Hypothalamus (tissue), 51 donors: ENCODE results near the gene EGLN2.

Experiments used
- DNase-seq, 51 donors: peaks; one replicate each; lab custom pipeline; 2025; lab: John Stamatoyannopoulos, UW

Gene EGLN2

DNA sequence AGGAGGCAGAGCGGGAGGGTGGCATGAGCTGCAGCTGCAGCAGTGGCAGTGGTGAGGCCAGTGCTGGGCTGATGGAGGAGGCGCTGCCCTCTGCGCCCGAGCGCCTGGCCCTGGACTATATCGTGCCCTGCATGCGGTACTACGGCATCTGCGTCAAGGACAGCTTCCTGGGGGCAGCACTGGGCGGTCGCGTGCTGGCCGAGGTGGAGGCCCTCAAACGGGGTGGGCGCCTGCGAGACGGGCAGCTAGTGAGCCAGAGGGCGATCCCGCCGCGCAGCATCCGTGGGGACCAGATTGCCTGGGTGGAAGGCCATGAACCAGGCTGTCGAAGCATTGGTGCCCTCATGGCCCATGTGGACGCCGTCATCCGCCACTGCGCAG, 2.0 kb downstream of the EGLN2 start:
- DNase-seq, result peak in 1 of 51 donors; percentile 38

DNA sequence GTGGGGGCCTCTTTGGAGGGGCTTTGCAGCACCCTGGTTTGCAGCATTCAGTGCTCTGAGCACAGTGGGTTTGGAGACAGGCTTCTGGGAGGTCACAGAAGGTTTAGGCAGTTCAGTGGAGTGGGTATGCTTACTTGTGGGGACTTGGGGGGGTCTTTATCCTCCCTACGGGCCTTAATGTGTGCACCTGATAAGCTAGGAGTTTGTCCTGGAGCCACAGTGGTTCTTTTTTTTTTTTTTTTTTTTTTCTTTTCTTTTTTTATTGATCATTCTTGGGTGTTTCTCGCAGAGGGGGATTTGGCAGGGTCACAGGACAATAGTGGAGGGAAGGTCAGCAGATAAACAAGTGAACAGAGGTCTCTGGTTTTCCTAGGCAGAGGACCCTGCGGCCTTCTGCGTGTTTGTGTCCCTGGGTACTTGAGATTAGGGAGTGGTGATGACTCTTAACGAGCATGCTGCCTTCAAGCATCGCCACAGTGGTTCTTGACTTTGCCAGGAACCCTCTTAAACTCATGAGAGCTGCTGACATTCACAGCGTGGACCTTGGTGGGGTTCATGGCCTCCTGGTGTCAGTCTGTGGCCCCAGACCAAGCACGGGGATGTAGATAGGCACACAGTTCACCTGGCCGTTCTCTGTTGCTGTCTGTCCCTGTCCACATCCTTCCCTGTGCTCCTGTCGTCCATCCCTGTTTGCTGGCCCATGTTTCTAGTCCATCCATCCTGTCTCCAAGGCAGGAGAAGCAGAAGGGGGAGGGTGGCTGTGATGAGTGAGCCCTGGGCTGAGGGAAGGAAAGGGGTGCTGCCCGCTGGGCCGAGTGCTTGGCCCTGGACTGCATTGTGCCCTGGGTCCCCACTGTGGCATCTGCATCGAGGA, 2.7 kb downstream of the EGLN2 start:
- no peak for DNase-seq

DNA sequence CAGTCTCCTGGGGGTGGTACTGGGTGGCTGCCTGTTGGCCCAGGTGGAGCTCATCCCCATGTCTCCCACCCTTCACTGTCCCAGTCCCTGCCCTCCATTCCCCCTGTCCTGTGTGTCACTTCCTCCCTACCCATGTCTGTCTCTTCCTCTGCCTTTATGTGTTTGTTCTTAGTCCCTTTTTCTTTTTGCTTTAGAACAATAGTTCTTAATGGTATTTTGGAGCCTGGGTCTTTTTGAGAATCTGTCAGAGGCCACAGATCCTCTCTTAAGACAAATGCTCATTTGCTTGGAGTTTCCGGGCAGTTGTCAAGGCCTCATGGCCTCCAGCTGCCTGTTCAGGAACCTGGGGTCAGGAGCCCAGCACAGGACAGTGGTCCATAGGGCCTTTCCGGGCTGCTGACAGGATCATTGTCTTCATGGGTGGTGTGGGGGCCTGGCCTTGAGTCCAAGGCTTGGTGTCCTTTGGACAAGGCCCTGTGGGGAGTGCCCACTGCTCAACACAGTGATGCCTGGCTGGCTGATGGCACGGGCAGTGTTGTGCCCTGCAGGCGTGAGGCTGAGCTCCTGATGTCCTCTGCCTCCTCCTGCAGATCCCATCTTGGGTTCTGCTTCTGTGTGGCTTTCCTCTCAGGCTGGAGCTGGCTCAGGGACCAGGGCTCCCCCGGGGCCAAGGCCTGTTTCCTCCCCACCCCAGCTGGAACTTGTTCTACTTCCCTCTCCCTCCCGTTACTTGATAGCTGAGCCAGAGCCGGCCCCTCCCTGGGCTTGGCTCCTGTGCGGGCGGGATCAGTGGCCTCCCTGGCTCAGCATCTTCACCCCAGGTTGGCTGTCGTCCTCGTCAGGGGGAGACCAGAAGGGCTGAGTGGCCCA, 3.5 kb downstream of the EGLN2 start:
- peak in 4 of 51 donors; percentile 4 to 34 (median 14) for DNase-seq

DNA sequence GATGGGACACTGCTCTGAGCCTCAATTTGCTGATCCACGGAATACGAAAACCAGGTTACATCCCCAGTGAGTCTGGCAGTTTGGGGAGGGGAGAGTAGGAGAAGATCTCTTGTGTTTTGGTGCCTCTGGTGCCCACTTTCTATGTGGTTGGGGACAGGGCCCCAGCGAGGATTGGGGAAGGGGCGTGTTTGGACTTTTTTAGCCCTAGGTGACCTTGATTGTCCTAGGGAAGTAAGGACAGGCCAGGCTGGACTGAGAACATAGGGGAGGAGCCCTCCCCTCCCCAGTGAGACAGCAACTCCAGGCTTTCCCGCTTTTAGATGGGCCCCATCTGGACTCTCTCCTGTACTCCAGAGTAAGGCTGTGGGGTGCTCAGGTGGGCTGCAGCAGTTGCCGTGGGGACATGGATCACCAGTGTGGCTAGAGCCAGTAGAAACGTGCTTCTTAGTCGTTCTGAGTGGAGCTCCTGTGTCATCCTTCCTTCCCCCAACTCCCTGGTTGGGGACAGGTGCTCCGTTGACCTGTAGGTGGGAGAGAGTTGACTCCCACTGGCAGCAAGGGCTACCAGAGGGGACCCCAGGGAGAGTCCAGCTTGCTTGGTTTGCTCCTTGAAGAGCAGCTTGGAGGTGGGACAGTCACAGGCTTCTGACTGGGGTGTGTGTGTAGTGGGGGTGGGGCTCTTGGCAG, 4.3 kb downstream of the EGLN2 start:
- DNase-seq, result no peak

DNA sequence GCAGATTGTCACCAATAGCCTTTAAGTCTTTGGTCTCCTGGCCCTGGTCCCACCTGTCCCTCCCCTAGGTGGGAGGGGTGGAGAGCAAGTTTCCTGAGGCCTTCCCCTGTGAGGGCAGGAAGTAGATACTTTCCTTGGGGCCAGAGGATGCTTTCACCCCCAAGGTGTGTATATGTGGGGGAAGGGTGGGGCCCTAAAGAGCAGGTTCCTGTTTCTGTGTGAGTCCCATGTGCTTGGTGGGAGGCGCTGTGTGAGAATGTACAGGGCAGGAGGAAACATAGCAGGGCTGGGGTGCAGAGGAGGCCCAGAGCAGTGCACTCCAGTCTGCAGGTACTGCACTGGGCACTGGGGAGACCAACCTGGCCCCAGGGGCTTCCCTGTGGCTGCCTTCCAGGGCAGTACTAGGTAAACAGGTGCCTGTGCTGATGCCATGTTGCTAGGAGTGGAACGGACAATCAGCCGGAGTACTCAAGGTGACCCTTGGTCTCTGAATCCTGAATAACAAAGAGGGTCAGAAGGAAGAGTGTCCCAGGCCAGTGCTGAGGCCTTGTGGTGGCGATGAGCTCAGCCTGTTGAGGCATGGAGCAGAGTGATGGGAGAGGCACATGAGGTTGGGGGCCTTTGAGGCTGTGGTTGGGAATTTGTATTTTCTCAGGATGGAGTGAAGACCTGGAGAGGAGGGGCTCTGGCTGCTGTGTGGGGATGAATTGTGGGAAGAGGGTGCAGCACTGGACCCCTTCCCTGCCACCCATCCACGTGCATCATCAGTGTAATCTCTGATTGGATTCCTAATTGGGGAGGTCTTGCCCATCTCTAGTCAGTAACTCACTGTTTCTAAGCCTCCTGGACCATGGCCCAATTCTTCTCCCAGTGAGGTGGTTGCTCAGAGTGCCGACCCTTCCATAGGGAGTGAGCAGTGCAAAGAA, 5.1 kb downstream of the EGLN2 start:
- no peak for DNase-seq

DNA sequence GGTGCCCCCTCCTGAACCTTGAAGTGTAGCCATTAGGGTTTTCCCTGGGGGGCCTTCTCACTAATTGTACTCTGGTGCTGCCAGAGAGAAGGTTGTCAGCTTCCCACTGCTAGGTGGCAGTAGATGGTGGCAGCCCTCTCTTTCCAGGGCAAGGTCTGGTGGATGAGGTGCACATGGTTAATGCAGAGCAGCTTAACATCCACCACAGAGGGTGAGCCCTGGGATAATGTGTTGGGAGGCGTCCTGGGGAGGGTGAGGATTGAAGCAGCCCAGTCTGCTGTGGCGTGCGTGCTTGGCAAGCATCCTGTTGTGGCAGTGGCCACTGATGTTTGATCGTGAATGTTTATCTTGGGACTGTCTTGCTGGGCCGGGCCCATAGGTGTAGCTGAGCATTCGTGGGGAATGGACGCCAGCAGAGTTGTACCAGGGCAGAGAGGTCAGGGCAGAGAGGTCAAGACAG, 5.8 kb downstream of the EGLN2 start:
- peak in 7 of 51 donors; percentile 2 to 26 (median 18) for DNase-seq

DNA sequence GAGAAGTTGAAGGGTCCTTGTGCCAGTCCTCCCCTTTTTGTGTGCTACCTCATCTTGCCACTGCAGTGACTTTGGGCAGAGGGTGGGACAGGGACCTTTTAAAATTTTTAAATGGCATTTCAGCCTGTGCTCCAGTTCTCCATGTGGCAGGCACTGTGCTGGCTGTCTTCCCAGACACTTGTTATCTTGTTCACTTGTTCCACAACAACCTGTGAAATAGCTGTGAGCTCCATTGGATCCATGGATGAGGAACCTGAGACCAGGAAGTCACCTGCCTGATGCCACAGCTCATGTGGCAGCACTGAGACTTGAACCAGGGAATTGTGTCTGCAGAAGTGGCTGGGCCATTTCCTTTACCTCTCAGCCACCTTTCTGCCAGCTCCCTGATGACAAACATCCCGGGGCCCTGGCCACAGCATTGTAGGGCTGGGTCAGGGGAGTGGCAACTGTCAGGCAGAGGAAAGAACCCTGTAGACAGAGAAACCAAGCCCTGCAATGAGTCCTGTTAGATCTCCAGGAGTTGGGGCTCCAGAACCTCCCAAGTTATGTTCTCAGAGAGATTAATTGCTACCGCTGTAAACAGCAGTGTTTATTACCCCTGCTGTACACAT, 6.4 kb downstream of the EGLN2 start:
- no peak for DNase-seq

DNA sequence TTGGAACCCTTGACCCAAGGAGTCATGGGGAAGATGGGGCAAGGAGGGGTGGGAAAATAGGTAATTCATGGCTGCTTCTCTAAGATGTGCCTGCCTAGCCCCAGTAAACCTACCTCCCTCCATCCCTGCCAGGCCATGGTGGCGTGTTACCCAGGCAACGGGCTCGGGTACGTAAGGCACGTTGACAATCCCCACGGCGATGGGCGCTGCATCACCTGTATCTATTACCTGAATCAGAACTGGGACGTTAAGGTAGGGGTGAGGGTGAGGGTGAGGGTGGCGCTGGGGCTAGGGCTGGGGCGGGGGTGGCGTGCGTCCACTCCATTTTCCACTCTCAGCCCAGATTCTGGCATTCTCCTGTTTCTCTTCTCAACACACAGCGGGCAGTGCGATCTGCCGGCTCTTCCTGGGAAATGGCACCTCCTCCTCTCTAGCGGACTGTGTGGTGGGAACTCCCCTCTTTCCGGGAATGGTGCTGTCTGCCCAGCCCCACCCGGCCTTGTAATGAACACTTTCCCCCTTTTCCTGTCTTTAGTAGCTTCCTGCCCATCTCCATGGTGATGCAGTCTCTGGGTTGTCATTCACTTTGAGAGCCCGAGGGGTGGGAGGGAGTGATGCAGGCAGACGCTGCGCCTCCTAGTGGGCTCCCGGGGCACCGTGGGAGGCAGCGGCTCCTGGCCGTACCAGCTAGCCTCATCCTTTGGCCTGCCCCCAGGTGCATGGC, 7.6 kb downstream of the EGLN2 start:
- DNase-seq, result peak in 48 of 51 donors; percentile 37 to 95 (median 86)

DNA sequence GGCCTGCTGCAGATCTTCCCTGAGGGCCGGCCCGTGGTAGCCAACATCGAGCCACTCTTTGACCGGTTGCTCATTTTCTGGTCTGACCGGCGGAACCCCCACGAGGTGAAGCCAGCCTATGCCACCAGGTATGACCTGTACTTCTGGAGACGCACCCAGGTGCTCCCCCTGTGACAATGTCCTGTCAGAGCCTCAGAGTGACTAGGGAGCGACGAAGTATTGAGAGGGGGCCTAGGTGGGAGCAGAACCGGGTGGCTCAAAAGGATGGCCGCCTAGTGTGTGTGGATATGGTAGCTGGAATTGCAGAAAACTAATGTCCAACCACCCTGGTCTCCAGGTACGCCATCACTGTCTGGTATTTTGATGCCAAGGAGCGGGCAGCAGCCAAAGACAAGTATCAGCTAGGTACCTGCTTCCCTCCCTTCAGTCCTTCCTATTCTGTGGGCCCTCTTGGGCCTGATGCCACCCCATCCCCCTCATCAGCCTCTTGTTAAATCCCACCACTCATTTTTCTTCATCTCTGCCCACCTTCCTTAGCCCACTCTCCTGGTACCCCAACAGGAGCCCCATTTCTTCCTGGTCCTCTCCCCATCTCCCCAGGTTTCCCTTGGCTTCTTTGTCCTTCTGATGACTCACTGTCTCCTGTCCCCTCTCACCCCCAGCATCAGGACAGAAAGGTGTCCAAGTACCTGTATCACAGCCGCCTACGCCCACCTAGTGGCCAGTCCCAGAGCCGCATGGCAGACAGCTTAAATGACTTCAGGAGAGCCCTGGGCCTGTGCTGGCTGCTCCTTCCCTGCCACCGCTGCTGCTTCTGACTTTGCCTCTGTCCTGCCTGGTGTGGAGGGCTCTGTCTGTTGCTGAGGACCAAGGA, 8.4 kb downstream of the EGLN2 start:
- DNase-seq, result no peak

DNA sequence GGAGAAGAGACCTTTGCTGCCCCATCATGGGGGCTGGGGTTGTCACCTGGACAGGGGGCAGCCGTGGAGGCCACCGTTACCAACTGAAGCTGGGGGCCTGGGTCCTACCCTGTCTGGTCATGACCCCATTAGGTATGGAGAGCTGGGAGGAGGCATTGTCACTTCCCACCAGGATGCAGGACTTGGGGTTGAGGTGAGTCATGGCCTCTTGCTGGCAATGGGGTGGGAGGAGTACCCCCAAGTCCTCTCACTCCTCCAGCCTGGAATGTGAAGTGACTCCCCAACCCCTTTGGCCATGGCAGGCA, 9.0 kb downstream of the EGLN2 start:
- DNase-seq, result no peak

DNA sequence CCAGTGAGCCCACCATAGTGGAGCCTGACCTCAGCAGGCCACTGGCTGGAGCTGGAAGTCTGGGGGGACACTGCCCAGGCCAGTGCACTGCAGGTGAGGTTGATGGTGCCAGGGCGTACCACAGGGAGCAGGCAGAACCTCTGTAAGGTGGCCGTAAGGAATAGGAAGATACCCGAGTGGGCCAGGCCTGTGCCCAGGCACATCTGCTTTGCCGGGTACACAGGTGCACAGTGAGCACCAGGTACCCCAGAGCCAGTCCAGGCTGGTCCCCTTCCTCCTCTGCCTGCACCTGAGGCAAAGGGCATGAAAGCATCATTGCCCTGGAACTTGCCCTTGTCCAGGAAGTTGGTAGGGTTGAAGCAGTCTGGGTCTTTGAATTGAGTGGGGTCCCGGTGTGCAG, 9.5 kb downstream of the EGLN2 start:
- DNase-seq, result no peak

DNA sequence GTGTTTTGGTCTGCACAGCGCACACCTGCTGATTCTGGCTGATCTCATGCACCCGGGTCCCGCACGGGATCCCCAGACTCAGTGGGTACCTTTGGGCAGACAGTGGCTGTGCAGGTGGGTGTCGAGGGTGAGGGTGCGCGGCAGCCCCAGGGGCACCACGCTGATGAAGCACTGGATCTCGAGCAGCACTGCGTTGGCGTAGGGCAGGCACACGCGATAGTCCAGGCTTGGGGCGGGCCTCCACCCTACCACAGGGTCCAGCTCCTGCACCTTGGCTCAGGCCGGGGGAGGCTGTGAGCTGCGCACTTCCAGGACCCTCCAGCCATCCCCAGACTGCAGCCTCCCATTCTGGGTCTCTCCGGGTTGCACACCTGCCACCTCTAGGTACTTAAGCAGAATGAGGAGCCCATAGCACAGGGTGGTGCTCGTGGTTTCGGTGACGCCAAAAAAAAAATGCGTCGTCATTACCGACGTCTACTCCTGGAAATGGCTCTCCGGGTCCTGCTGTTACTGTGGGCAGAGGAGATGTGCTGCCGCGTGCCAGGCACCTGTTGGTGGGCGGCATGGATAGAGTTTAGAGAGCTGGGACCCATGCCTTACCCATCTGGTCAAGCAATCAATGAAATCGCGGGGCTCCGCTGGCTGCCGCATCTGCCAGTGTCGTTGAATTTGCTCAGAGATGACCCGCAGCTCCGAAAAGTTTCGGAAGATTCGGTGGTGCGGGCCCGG, 10.5 kb downstream of the EGLN2 start:
- DNase-seq, result no peak

DNA sequence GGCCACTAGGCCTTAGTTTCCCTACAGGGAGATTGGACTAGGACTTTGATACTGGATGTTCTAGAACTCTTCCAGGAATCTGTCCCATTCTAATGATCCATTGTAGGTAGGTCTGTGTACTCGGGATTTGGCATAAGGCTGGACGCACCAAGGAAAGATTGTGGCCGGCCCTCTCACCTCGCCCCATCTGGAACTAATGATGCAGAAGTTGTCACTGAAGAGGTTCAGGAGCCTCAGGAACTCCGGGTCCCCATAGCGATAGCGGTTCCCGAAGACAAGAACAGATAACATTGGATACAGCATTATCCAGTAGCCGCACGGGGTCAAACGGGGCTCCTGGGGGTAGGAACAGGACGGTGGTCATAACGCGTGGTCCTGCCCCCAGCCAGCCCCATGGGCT, 11.2 kb downstream of the EGLN2 start:
- no peak for DNase-seq

DNA sequence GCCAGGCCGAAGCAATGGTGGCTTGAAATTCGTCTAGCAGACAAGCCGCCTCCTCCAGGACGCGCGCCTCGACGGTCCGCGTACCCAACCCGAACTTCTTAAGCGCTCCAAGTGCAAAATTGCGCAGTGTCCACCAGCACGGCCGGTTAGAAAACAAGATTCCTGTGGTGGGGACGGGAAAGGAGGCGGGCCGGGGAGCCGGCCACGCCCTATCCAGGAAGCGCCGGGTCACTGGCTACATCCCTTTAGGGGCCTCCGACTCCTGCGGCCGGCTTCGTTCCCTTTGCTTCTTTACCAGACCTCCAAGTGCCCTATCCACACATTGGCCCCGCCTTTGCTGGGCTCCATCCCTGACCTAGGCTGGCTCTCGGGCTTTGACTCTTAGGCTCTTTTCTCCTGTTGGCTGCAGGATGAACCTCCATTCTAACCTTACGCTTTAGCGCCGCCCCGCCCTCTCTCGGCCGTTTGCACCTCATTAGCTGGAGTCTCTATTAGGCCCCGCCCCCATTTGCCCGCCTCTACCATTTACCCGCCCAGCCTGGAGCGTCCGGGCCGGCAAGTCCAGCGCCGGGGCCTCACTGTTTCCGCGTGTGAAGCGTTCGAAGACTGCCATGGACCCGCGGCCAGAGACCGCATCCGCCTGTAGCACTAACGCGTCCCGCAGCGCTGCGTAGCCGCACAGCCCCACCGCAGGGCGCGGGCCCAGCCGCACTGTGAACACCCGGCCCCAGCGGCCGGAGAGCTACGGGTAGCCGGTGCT, 11.8 kb downstream of the EGLN2 start:
- DNase-seq, result peak in 45 of 51 donors; percentile 33 to 90 (median 70)

DNA sequence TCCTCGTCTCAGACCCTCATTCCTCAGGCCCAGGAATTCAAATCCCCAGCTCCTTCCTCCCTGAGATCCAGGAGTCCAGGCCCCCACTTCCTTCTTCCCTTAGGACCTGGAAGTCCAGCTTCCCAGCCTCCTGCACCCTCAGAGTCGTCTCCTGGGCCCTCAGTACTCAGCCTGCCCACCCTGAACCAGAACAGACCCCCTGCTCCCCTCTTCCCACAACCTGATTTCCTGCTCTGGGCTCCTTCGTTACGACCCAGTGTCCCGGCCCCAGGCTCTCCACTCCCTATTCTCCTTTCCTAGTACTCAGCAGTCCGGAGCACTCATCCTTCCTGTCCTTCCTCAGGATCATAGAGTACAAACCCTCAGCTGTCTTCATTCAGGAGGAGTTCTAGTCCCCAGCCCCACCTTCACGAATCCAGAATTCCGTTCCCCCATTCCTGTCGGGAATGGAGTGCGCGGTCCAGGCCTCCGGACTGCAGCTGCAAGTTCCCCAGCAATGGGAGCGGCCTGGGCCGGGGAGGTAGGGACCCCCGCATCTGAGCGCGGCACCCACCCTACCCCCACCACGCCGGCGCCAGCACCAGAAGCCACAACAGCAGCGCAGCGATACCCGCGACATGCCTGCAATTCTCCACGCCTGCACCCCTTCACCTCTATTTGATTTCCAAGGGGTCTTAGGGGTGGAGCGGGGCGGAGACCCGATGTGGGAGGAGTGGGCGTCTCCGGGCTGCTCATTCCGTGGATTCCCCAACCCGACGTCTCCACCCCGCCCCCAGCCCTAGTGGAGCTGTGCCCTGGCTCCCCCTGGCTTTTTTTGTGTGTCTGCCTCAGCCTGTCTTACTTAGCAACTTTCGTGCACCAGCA, 12.7 kb downstream of the EGLN2 start:
- peak in 4 of 51 donors; percentile 19 to 56 (median 34) for DNase-seq
